Globus pallidus (tissue), 1 donor: ENCODE measurements around the gene MYBPC2.
A peak's percentile ranks its signal among the peaks of the same experiment; 100 is the strongest.

ENCODE experiments used
- DNase-seq: peaks from one replicate; pipeline ENCODE4 v3.0.0-alpha.2; 2015; ENCODE audit warnings: low spot score

The MYBPC2 gene

GRCh38 chr19:50481351-50482149 is 48.9 kb downstream of the MYBPC2 start:
- no peak for DNase-seq

GRCh38 chr19:50482271-50482855 is 49.7 kb downstream of the MYBPC2 start:
- no peak for DNase-seq

- no peak for DNase-seq
Observed at GRCh38 chr19:50482916-50483315, 50.2 kb downstream of the MYBPC2 start.

- no peak for DNase-seq
Observed at GRCh38 chr19:50485284-50485955, 52.7 kb downstream of the MYBPC2 start.

- DNase-seq = no peak
Observed at GRCh38 chr19:50486823-50487515, 54.3 kb downstream of the MYBPC2 start.

- DNase-seq = no peak
Observed at GRCh38 chr19:50488389-50489194, 55.9 kb downstream of the MYBPC2 start.

GRCh38 chr19:50489461-50490011 is 56.8 kb downstream of the MYBPC2 start:
- no peak for DNase-seq

DNA sequence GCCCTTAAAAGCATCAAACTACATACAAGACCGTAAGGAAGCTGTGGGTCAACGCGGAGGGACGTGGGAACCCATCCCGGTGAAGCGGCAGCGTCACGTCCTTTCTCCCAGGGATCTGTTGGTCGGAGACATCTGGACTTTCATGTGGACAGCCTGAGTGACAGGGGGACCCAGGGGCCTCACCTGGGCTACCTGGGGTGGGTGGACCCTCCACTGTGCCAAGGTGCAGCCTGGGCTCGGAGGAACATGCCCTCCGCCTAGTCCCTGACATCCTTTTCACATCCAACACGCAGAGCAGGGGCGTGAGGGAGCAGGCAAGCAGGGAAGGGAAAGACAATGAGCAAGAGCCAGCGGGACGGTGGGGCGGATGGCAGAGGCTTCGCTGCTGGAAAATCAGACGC is 57.7 kb downstream of the MYBPC2 start:
- DNase-seq = no peak

DNA sequence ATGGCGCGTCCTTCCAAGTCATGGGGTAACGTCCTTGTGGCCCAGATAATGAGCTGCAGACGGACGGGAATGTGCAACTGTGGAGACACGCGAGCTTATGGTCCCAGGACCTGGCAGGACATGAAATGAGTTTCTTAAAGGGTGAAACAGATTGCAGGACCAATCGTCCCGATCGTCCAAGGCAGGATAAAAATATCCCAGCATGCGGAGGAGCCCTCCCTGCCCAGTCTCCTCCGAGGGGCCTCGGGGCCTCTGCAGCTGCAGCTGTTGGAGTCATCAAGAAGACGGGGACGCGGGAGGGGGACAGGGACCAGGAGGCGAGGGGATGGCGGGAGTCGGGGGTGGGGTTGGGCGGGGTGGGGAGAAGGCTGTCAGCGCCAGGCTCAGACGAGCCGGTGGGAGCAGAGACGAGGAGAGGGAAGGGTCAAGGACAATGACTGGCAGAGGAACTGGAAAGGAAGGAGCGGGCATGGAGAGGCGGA is 58.3 kb downstream of the MYBPC2 start:
- DNase-seq = no peak

- no peak for DNase-seq
Observed at GRCh38 chr19:50492303-50493052, 59.8 kb downstream of the MYBPC2 start.

DNA sequence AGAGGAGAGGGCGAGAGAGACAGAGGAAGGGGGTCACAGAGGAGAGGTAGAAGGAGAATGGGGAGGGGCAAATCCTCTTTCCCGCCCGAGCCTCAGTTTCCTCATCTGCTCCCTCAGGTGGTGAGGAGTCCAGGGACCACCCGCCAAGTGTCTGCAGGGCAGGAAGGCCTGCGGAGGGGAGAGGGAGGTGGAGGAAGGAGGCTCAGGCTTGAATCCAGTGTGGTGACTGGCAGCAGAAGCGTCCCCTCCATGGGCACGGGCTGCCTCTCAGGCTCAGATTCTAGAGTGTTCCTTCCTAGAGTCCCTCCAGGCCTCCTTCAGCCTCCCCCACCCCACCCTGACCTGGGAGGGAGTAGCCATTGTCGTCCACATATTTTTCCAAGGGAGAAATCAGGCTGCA is 60.5 kb downstream of the MYBPC2 start:
- no peak for DNase-seq

GRCh38 chr19:50494186-50495019 is 61.7 kb downstream of the MYBPC2 start:
- no peak for DNase-seq

- DNase-seq = no peak
Observed at GRCh38 chr19:50495020-50495531, 62.4 kb downstream of the MYBPC2 start.

DNA sequence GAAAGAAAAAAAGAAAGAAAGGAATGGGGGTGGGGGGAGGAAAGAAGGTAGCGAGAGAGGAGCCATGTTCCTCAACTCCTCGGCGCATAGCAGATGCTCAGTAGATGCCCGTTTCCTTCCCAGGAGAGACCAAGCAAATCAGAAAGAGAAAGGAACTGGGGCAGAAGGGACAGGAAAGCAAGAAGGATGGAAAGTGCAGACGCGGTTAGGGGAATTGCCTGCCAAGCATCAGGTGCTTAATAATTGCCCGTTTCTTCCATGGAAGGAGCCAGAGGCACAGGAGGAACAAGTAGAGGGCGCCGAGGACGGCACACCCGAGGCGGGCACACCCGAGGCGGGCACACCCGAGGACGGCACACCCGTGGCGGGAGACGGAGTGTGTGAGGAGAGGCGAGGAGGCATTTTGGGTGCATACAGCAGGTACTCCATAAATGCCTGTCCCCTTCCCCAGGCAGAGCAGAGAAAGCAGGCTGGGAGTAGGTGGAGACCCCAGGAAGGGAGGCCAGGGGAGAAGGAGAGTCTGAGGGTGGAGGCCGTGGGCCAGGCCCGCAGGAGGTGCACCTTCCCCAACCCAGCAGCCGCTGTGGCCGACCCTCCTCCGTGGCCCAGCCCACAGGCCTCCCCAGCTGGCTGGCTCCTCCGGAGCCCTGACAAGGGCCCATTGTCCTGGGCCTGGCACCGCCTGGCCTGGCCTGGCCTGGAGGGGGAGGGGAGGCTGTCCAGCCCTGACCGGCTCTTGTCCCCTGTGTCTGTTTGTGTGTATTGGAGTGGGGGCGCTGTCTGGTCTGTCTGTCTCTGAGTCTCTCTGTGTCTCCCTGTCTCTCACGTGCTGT is 63.7 kb downstream of the MYBPC2 start:
- peak; percentile 99 for DNase-seq

GRCh38 chr19:50497022-50497405 is 64.3 kb downstream of the MYBPC2 start:
- no peak for DNase-seq

- DNase-seq = no peak
Observed at GRCh38 chr19:50498219-50499056, 65.7 kb downstream of the MYBPC2 start.

DNA sequence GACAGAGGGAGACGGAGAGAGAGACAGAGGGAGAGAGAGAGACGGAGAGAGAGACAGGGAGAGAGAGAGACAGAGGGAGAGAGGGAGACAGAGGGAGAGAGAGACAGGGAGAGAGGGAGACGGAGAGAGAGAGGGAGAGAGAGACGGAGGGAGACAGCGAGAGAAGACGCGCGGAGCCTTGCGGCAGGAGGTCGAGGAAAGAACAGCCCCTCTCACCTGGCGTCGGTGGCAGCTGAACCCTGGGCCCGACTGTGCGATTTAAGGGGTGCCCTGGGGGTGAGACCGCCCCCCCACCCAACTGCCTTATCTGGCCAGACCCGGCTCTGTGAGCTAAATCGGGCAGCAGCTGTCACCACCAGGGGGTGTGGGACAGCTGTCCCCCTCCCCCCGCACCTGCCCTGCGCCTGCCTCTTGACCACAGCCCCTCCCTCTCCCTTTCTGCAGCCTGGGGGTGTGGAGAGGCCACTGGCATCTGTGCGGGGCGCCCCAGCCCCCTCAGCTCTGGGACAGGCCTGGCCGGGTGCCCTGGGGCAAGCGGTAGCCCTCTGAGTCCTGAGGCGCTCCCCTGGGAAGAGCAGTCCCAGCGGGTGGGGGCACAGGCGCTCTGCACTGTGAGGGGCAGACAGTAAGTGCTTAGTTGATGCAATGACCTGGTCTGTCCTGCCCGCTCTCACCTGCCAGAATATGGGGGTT is 67.5 kb downstream of the MYBPC2 start:
- DNase-seq = peak; percentile 81
